Measurements from ENCODE around the gene ADPGK. TPM values are rescaled to one million over a fixed set of nuclear protein-coding genes. Genes with fewer than 3 reads are reported as not detected.

The ADPGK gene
- 10 to 100 TPM; 57.8 to 76.1 TPM for total RNA-seq
- polyA plus RNA-seq, result 67.5 TPM

DNA sequence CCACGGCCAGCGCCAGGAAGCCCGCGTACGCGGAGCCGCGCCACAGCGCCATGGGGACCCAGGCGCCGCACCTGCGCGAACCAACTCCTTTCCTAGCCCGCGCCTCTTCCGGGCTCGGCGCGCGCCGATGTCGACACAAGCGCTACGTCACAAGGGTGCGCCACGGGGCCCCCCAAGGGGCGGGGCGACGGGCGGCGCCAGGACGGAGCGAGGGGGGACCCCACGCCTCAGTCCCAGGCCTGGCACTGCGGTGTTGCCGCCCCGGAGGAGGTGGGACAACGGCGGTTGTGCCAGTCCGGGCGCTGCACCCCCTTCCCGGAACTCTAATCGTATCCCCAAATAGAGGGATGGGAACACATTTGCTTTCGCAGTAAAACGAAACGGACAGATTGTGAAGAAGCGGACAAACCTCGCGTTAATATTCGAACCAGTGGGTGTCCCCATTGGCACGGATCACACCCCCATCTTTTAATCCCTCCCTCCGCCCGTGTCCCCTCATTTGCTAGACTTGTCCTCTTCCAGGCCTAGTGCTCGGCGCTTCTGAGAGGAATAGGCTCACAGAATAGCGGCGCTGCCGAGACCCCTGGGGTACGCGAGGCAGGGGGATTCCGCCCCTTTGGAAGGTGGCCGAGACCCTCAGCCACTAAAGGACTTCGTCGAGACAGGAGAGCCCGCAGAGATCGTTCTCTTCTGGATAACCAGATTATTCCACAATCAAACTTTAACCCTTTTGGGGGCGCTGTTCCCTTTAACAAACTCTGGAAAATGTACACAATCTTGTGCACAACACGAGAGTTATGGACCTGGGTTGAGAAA is at the start of gene ADPGK:
Gene ADPGK, minus strand, starts transcription at position 119 of the 816 bp plus-strand sequence. Its CDS starts 67 bp downstream, at position 52.
- POLR2A ChIA-PET, result interaction anchor here (0.6 to 1.2 kb wide), 3 partner anchors 16 to 556 kb away, joined by 3 to 4 read pairs (median 3); no protein-coding TSS in a partner anchor
- H3K4me1 Mint-ChIP-seq, result peaks cover 65 to 77% (median 68%) of the 10 kb centered on the region in 3 donors

DNA sequence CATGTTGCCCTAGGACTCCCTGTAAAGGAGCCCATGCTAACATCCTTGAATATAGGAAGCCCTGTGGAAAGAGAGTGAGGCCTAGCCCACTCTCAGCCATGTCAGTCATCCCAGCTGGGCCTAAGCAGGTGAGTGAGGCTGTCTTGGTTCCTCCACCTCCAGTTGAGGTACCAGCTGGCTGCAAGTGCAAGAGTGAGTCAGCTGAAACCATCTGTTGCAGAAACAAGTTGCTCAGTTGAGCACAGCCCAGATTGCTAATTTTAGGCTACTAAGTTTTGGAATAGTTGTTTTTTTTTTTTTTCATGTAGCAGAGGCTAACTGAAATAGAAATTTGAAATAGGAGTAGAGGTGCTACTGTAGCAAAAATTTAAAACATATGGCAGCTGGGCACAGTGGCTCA is 43.7 kb upstream of the ADPGK start:
- POLR2A ChIA-PET, result no interaction called here
- H3K4me3 Mint-ChIP-seq, result no peak overlapping the region
- CTCF ChIA-PET, result no interaction called here
- Histone ChIP-seq H3K36me3 (ENCODE audit: insufficient read depth, low read length) (no peaks in the 10 kb centered on the region), H3K4me3 (ENCODE audit: low read length) (no peak overlapping the region), H3K9me3 (ENCODE audit: low read length) (no peaks in the 10 kb centered on the region), H3K4me1 (ENCODE audit: insufficient read depth, low read length) (no peaks in the 10 kb centered on the region), H3K27ac (ENCODE audit: low read depth, low read length) (no peak overlapping the region), H3K27me3 (ENCODE audit: insufficient read depth, low read length, poor library complexity, severe bottlenecking) (no peaks in the 10 kb centered on the region)
- no peaks in the 10 kb centered on the region for H3K36me3 Mint-ChIP-seq
- peaks cover 18 to 37% of the 10 kb centered on the region in 2 donors for H3K27me3 Mint-ChIP-seq
- no peak overlapping the region for H3K27ac Mint-ChIP-seq
- no peaks in the 10 kb centered on the region for H3K9me3 Mint-ChIP-seq
- no peak for DNase-seq
- no peaks in the 10 kb centered on the region for H3K4me1 Mint-ChIP-seq

More for the DNA sequence above, at the start of gene ADPGK:
- Histone ChIP-seq H3K36me3 (ENCODE audit: insufficient read depth, low read length) (no peaks in the 10 kb centered on the region), H3K27me3 (ENCODE audit: insufficient read depth, low read length, poor library complexity, severe bottlenecking) (no peaks in the 10 kb centered on the region), H3K27ac (ENCODE audit: low read depth, low read length) (peak within 1 kb of the TSS; percentile 95), H3K9me3 (ENCODE audit: low read length) (no peaks in the 10 kb centered on the region), H3K4me1 (ENCODE audit: insufficient read depth, low read length) (peaks cover 46% of the 10 kb centered on the region), H3K4me3 (ENCODE audit: low read length) (peak within 1 kb of the TSS; percentile 94)
- peak within 1 kb of the TSS; percentile 85 to 99 (median 94) for H3K4me3 Mint-ChIP-seq
- H3K27me3 Mint-ChIP-seq, result no peaks in the 10 kb centered on the region
- H3K36me3 Mint-ChIP-seq, result peaks cover 0 to 29% (median 10%) of the 10 kb centered on the region in 3 donors
- H3K27ac Mint-ChIP-seq, result peak within 1 kb of the TSS; percentile 92 to 100 (median 99)
- no peaks in the 10 kb centered on the region for H3K9me3 Mint-ChIP-seq
- CTCF ChIA-PET, result interaction anchor here (1.0 kb wide), 3 partner anchors 10 to 492 kb away, joined by 3 read pairs; no protein-coding TSS in a partner anchor
- peak; percentile 92 to 98 (median 96) for DNase-seq

DNA sequence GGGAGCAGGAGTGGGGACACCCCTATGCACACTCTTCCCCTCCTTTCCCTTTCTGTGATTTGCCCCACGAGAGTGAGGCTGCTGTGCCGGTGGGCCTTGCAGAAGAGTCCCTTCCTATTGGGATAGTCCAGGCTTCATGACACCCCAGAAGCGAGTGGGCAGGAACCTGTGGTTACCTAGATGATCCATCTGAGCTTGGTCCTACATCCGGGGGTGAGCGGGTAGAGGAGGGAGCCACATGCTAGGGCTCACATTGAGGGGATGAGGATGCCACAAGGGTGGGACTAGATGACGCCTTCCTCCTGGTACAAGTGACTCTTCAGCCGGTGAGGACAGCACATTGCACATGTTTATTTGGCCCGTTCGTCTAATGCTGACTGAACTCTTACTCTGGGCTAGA is 43.1 kb upstream of the ADPGK start:
- H3K9me3 Mint-ChIP-seq, result no peaks in the 10 kb centered on the region
- Histone ChIP-seq H3K4me1 (ENCODE audit: insufficient read depth, low read length) (no peaks in the 10 kb centered on the region), H3K27me3 (ENCODE audit: insufficient read depth, low read length, poor library complexity, severe bottlenecking) (no peaks in the 10 kb centered on the region), H3K9me3 (ENCODE audit: low read length) (no peaks in the 10 kb centered on the region), H3K4me3 (ENCODE audit: low read length) (no peak overlapping the region), H3K27ac (ENCODE audit: low read depth, low read length) (no peak overlapping the region), H3K36me3 (ENCODE audit: insufficient read depth, low read length) (no peaks in the 10 kb centered on the region)
- CTCF ChIA-PET, result no interaction called here
- H3K4me1 Mint-ChIP-seq, result no peaks in the 10 kb centered on the region
- no peak overlapping the region for H3K27ac Mint-ChIP-seq
- no peak for DNase-seq
- no peaks in the 10 kb centered on the region for H3K36me3 Mint-ChIP-seq
- no peak overlapping the region for H3K4me3 Mint-ChIP-seq
- POLR2A ChIA-PET, result no interaction called here
- peaks cover 17 to 32% of the 10 kb centered on the region in 2 donors for H3K27me3 Mint-ChIP-seq

DNA sequence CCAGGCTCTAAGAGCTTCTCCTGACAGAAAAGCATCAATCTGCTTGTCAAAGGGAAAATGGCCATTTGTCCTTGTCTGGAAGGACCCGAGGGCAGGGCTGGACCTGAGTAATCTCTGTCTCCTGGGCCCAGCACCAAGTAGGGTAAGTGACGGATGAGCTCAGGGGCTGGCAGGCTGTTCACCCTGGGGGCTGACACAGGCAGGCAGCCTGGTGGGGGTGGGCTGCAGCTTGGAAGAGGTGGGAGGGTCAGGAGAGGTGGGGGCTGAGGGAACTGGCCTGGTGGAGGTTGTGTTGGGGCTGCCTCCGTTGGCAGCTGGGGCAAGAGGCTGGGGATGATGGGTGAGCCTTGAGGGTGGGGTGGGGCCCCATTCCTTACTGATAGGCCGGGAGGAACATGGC is 42.3 kb upstream of the ADPGK start:
- H3K4me1 Mint-ChIP-seq, result no peaks in the 10 kb centered on the region
- no peak overlapping the region for H3K27ac ChIP-seq (ENCODE audit: low read depth, low read length)
- H3K27ac Mint-ChIP-seq, result no peak overlapping the region
- H3K36me3 ChIP-seq (ENCODE audit: insufficient read depth, low read length), result no peaks in the 10 kb centered on the region
- no peaks in the 10 kb centered on the region for H3K4me1 ChIP-seq (ENCODE audit: insufficient read depth, low read length)
- H3K4me3 Mint-ChIP-seq, result no peak overlapping the region
- ChIA-PET POLR2A (no interaction called here), CTCF (no interaction called here)
- no peak for DNase-seq
- H3K4me3 ChIP-seq (ENCODE audit: low read length), result no peak overlapping the region
- H3K27me3 Mint-ChIP-seq, result peaks cover 13 to 30% of the 10 kb centered on the region in 2 donors
- no peaks in the 10 kb centered on the region for H3K36me3 Mint-ChIP-seq
- H3K9me3 ChIP-seq (ENCODE audit: low read length), result no peaks in the 10 kb centered on the region
- H3K27me3 ChIP-seq (ENCODE audit: insufficient read depth, low read length, poor library complexity, severe bottlenecking), result no peaks in the 10 kb centered on the region
- H3K9me3 Mint-ChIP-seq, result no peaks in the 10 kb centered on the region

DNA sequence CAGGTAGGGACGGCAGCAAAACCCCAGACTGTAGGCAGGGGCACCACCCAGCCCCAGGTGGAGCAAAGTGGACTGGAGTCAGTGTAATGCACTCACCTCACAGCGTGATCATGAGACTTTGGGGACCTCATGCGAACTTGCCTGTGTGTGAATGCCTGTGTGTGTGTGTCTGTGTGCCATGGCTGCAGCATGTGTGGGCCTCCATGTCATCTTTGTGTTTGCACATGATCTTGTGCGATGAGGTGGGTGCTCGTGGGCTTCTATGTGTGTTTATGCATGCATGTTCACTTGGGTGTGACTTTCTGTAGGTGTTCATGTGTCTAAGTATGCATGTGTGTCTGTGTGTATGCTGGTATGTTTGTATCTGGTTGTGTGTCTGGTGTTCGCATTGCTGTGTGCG is 41.2 kb upstream of the ADPGK start:
- Histone ChIP-seq H3K4me1 (ENCODE audit: insufficient read depth, low read length) (no peaks in the 10 kb centered on the region), H3K27me3 (ENCODE audit: insufficient read depth, low read length, poor library complexity, severe bottlenecking) (no peaks in the 10 kb centered on the region), H3K27ac (ENCODE audit: low read depth, low read length) (no peak overlapping the region), H3K4me3 (ENCODE audit: low read length) (no peak overlapping the region), H3K9me3 (ENCODE audit: low read length) (no peaks in the 10 kb centered on the region), H3K36me3 (ENCODE audit: insufficient read depth, low read length) (no peaks in the 10 kb centered on the region)
- Mint-ChIP-seq H3K9me3 (no peaks in the 10 kb centered on the region), H3K36me3 (no peaks in the 10 kb centered on the region), H3K27me3 (peaks cover 13 to 22% of the 10 kb centered on the region in 2 donors), H3K27ac (peak overlapping the region in 1 of 8 donors; percentile 18), H3K4me1 (no peaks in the 10 kb centered on the region), H3K4me3 (no peak overlapping the region)
- DNase-seq, result no peak
- ChIA-PET CTCF (no interaction called here), POLR2A (no interaction called here)

DNA sequence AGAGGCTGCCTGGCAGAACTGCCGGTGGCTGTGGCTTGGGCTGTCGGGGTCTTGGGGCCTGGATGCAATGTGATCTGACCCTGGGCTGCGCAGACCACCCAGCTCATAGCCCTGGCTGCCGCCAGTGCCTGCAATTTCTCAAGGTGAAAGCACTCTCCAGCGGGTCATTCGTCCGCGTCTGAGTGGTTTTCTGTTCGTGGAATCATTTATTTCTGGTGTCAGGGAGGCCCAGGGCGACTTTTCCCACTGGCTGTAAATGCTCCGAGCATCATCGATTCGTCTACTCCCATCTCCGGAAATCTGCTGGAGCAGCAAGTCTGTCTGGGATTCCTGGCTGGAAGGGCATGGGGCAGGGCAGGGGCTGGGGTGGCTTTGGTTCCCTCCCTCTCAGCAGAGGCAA is 40.6 kb upstream of the ADPGK start:
- CTCF ChIA-PET, result no interaction called here
- H3K9me3 ChIP-seq (ENCODE audit: low read length), result no peaks in the 10 kb centered on the region
- POLR2A ChIA-PET, result no interaction called here

DNA sequence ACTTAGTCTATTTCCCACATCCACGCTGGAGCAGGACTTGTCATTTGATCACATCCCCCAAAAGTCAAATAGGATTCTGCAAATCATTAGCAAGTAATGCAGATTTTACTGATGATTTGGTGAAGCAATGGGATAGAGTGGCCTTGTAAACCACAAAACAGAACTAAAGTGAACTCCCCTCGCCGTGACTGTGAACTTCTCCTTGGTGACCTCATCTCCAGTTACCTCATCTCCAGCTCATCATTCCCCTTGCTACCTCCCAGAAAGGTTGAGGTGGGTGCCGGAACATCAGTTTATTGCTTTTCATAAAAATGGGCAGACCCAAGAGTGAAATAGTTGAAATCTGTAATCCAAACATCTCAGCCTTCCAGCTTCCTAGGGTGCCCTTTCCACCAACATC is 36.7 kb upstream of the ADPGK start:
- H3K9me3 ChIP-seq (ENCODE audit: low read length), result no peaks in the 10 kb centered on the region
- Mint-ChIP-seq H3K36me3 (peaks cover 0 to 4% (median 0%) of the 10 kb centered on the region in 3 donors), H3K4me1 (no peaks in the 10 kb centered on the region), H3K27me3 (peaks cover 11 to 48% of the 10 kb centered on the region in 2 donors), H3K27ac (no peak overlapping the region), H3K9me3 (no peaks in the 10 kb centered on the region), H3K4me3 (no peak overlapping the region)
- CTCF ChIA-PET, result no interaction called here
- H3K27ac ChIP-seq (ENCODE audit: low read depth, low read length), result no peak overlapping the region
- H3K36me3 ChIP-seq (ENCODE audit: insufficient read depth, low read length), result no peaks in the 10 kb centered on the region
- DNase-seq, result no peak
- H3K4me3 ChIP-seq (ENCODE audit: low read length), result no peak overlapping the region
- POLR2A ChIA-PET, result no interaction called here
- H3K4me1 ChIP-seq (ENCODE audit: insufficient read depth, low read length), result no peaks in the 10 kb centered on the region
- H3K27me3 ChIP-seq (ENCODE audit: insufficient read depth, low read length, poor library complexity, severe bottlenecking), result no peaks in the 10 kb centered on the region

More for the DNA sequence above, 40.6 kb upstream of the ADPGK start:
- Histone ChIP-seq H3K27me3 (ENCODE audit: insufficient read depth, low read length, poor library complexity, severe bottlenecking) (no peaks in the 10 kb centered on the region), H3K27ac (ENCODE audit: low read depth, low read length) (no peak overlapping the region), H3K36me3 (ENCODE audit: insufficient read depth, low read length) (no peaks in the 10 kb centered on the region), H3K4me1 (ENCODE audit: insufficient read depth, low read length) (no peaks in the 10 kb centered on the region), H3K4me3 (ENCODE audit: low read length) (no peak overlapping the region)
- Mint-ChIP-seq H3K36me3 (no peaks in the 10 kb centered on the region), H3K4me1 (no peaks in the 10 kb centered on the region), H3K4me3 (no peak overlapping the region), H3K27me3 (peaks cover 14 to 24% of the 10 kb centered on the region in 2 donors), H3K27ac (no peak overlapping the region), H3K9me3 (no peaks in the 10 kb centered on the region)
- no peak for DNase-seq

DNA sequence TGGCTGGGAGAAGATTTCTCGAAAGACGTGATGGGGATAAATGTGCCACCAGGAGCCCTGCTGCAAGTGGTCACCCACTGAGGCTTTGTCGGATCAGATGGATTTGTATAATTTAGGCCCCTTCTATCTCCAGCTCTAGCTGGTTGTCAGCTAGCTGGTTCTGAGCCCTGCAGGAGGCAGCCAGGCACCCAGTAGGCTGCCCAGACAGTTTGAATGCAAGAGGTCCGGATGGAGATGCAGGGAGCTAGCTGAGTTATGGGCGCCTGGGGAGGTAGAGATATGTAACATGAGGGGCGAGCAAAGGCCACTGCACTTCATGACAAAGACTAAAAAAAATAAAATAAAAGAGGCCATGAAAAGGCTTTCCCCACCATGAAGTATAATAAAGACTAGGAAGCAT is 35.1 kb upstream of the ADPGK start:
- no peak overlapping the region for H3K4me3 ChIP-seq (ENCODE audit: low read length)
- Mint-ChIP-seq H3K27ac (no peak overlapping the region), H3K4me3 (no peak overlapping the region), H3K9me3 (no peaks in the 10 kb centered on the region), H3K36me3 (peaks cover 0 to 4% (median 0%) of the 10 kb centered on the region in 3 donors), H3K27me3 (peaks cover 9 to 48% of the 10 kb centered on the region in 2 donors), H3K4me1 (no peaks in the 10 kb centered on the region)
- no peaks in the 10 kb centered on the region for H3K9me3 ChIP-seq (ENCODE audit: low read length)
- no peak for DNase-seq
- no peak overlapping the region for H3K27ac ChIP-seq (ENCODE audit: low read depth, low read length)
- no peaks in the 10 kb centered on the region for H3K27me3 ChIP-seq (ENCODE audit: insufficient read depth, low read length, poor library complexity, severe bottlenecking)
- no peaks in the 10 kb centered on the region for H3K36me3 ChIP-seq (ENCODE audit: insufficient read depth, low read length)
- ChIA-PET POLR2A (no interaction called here), CTCF (no interaction called here)
- no peaks in the 10 kb centered on the region for H3K4me1 ChIP-seq (ENCODE audit: insufficient read depth, low read length)
